GM21786 (cell line): ENCODE measurements around the gene COPE.
"Not testable (repeated sequence)": the region's sequence is repeated elsewhere in the genome, so short reads cannot be mapped to it uniquely, and the experiment has no call there.

Experiments used
- ATAC-seq: cut with Tn5 transposase; IDR thresholded peaks from one replicate; pipeline ENCODE4 v1.9.1; 2021; ENCODE audit not compliant: unreplicated experiment

The COPE gene

GRCh38 chr19:18919086-18919899, at the start of gene COPE, which contains the start of gene DDX49:
TSS of gene COPE (minus strand) at chr19:18919387. CDS start at chr19:18919348, 39 bp downstream.
TSS of gene DDX49 (plus strand) at chr19:18919715. CDS start at chr19:18919742, 27 bp downstream.
- ATAC-seq, result peak; percentile 97

- ATAC-seq, result no peak
These were observed 48.4 kb upstream of the COPE start for GRCh38 chr19:18967358-18968146.

GRCh38 chr19:18966307-18966706, 47.1 kb upstream of the COPE start:
- no peak for ATAC-seq

GRCh38 chr19:18964121-18964520, 44.9 kb upstream of the COPE start:
- ATAC-seq, result no peak

GRCh38 chr19:18961767-18962620, 42.8 kb upstream of the COPE start:
- ATAC-seq, result no peak

GRCh38 chr19:18960370-18960769, 41.2 kb upstream of the COPE start:
- no peak for ATAC-seq

GRCh38 chr19:18955042-18955441, 35.9 kb upstream of the COPE start:
- no peak for ATAC-seq

- ATAC-seq, result no peak
These were observed 34.9 kb upstream of the COPE start for GRCh38 chr19:18954094-18954493.

- ATAC-seq, result not testable (repeated sequence)
These were observed 33.3 kb upstream of the COPE start for GRCh38 chr19:18952364-18953003.

GRCh38 chr19:18951721-18952281, 32.6 kb upstream of the COPE start:
- no peak for ATAC-seq

GRCh38 chr19:18949858-18950257, 30.7 kb upstream of the COPE start:
- ATAC-seq, result no peak

GRCh38 chr19:18948976-18949356, 29.8 kb upstream of the COPE start:
- ATAC-seq, result no peak

- ATAC-seq, result no peak
These were observed 29.1 kb upstream of the COPE start for GRCh38 chr19:18948075-18948975.

GRCh38 chr19:18946918-18947317, 27.7 kb upstream of the COPE start:
- ATAC-seq, result no peak

- ATAC-seq, result no peak
These were observed 27.1 kb upstream of the COPE start for GRCh38 chr19:18946335-18946734.

- ATAC-seq, result no peak
These were observed 26.1 kb upstream of the COPE start for GRCh38 chr19:18945297-18945696.

GRCh38 chr19:18943465-18943864, 24.3 kb upstream of the COPE start:
- ATAC-seq, result no peak

- ATAC-seq, result no peak
These were observed 23.5 kb upstream of the COPE start for GRCh38 chr19:18942692-18943091.

GRCh38 chr19:18941628-18942354, 22.6 kb upstream of the COPE start:
- ATAC-seq, result no peak
